ENCODE measurements around the gene GPR141. TPM values are rescaled to one million over a fixed set of nuclear protein-coding genes. Genes with fewer than 3 reads are reported as not detected.

Gene GPR141
- total and polyA plus RNA-seq, 9 of the 15 experiments (the other 6 are each of a cell fraction or from before 2014, with no cell fraction given) = not detected

GRCh38 chr7:37765421-37765829 is 81.9 kb downstream of the GPR141 start:
- no peak overlapping the region for H3K4me3 ChIP-seq
- TF ChIP-seq CEBPB (tag; IDR thresholded peaks at IDR 0.05) (0 out of 2 replicates have a peak, but pooled peaks have one; percentile 11), NCOA2 (IDR thresholded peaks at IDR 0.05; ENCODE audit: partially characterized antibody in 2 of 2) (no peak), MAFG (tag; conservative IDR thresholded peaks at IDR 0.05) (peak; percentile 57), NFE2 (IDR thresholded peaks at IDR 0.05; ENCODE audit: low read depth) (0 out of 2 replicates have a peak, but pooled peaks have one; percentile 6), ZNF124 (CRISPR knock-in tag; IDR thresholded peaks at IDR 0.05) (no peak)
- TF ChIP-seq, protein P1, sequence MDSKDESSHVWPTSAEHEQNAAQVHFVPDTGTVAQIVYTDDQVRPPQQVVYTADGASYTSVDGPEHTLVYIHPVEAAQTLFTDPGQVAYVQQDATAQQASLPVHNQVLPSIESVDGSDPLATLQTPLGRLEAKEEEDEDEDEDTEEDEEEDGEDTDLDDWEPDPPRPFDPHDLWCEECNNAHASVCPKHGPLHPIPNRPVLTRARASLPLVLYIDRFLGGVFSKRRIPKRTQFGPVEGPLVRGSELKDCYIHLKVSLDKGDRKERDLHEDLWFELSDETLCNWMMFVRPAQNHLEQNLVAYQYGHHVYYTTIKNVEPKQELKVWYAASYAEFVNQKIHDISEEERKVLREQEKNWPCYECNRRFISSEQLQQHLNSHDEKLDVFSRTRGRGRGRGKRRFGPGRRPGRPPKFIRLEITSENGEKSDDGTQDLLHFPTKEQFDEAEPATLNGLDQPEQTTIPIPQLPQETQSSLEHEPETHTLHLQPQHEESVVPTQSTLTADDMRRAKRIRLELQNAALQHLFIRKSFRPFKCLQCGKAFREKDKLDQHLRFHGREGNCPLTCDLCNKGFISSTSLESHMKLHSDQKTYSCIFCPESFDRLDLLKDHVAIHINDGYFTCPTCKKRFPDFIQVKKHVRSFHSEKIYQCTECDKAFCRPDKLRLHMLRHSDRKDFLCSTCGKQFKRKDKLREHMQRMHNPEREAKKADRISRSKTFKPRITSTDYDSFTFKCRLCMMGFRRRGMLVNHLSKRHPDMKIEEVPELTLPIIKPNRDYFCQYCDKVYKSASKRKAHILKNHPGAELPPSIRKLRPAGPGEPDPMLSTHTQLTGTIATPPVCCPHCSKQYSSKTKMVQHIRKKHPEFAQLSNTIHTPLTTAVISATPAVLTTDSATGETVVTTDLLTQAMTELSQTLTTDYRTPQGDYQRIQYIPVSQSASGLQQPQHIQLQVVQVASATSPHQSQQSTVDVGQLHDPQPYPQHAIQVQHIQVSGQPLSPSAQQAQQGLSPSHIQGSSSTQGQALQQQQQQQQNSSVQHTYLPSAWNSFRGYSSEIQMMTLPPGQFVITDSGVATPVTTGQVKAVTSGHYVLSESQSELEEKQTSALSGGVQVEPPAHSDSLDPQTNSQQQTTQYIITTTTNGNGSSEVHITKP (IDR thresholded peaks at IDR 0.05; ENCODE audit: partially characterized antibody) = no peak
- no peak overlapping the region for H3K9ac ChIP-seq (ENCODE audit: insufficient read depth in 1 of 2, low read depth in 2 of 2, low read length in 2 of 2)
- H3K27me3 ChIP-seq (ENCODE audit: control insufficient read depth in 2 of 2, insufficient read depth in 2 of 2, low read length in 2 of 2) = no peaks in the 10 kb centered on the region
- intact Hi-C loops (cut with micrococcal nuclease) (no loop called here), in situ Hi-C loops (cut with MboI) (no loop called here)
- ChIA-PET CTCF (ENCODE audit: low intra/inter-chr PET ratio) (no interaction called here), POLR2A (interaction anchor here (0.6 kb wide), 1 partner anchor 61 kb away, joined by 4 read pairs; no protein-coding TSS in a partner anchor)
- WGBS (ENCODE audit: insufficient coverage, low coverage, missing lambda C conversion rate) = 7% methylated on average over 4 of the region's 4 CpGs
- no peak for ATAC-seq
- no peak overlapping the region for H2AFZ ChIP-seq (ENCODE audit: low read depth, low read length)
- no peak for DNase-seq (ENCODE audit: extremely low read depth in 1 of 4, low spot score in 3 of 4)
- H3K79me2 ChIP-seq (ENCODE audit: control insufficient read depth, insufficient read depth, low read length) = no peaks in the 10 kb centered on the region
- H3K36me3 ChIP-seq (ENCODE audit: control insufficient read depth, insufficient read depth, low read length) = no peaks in the 10 kb centered on the region
- H3K9me3 ChIP-seq (replicated peaks; ENCODE audit: control insufficient read depth, insufficient read depth, low read depth, low read length) = no peaks in the 10 kb centered on the region
- no peak overlapping the region for H3K4me2 ChIP-seq (ENCODE audit: insufficient read depth, low read length)
- BruUV-seq (replicated peaks) = no TSS peak
- no peak for FAIRE-seq
- H3K4me1 ChIP-seq (replicated peaks in 1 of 2; ENCODE audit: control insufficient read depth in 2 of 2, insufficient read depth in 2 of 2, low read length in 2 of 2) = no peaks in the 10 kb centered on the region; a peak in 2 of 5 replicates
- no peak overlapping the region for H3K27ac ChIP-seq (ENCODE audit: extremely low read depth, low read depth, low read length)
- H4K20me1 ChIP-seq (replicated peaks; ENCODE audit: control insufficient read depth, insufficient read depth, low read length) = no peaks in the 10 kb centered on the region
- H3K9me1 ChIP-seq (ENCODE audit: control insufficient read depth, insufficient read depth, low read length) = no peaks in the 10 kb centered on the region

All from K562 (cell line).